Heart left ventricle (tissue), 16 donors: ENCODE results near the gene CTTN. TPM values are rescaled to one million over a fixed set of nuclear protein-coding genes. Genes with fewer than 3 reads are reported as not detected.

ENCODE experiments used
- ATAC-seq, 4 donors: fragments of 200-7000 bp; cut with Tn5 transposase; one replicate each; pipeline ENCODE4 v1.9.1; 2020 to 2022; ENCODE audit warnings: moderate library complexity in 4 of 4, mild to moderate bottlenecking in 3 of 4, moderate number of reproducible peaks in 1 of 4
- DNase-seq, 5 donors: peaks; one replicate each; pipeline ENCODE4 v3.0.0-alpha.2; 2020
- H3K27ac ChIP-seq, 12 donors: fragments of 200-600 bp; sonication (generic) in 4 of 12; one replicate each; pipeline versions ENCODE4 v1.5.0 to v1.8.0; 2016 to 2022; ENCODE audit warnings: mild to moderate bottlenecking in 2 of 12
- H3K27me3 ChIP-seq, 9 donors: fragments of 200-600 bp; sonication (generic) in 2 of 9; one replicate each; pipeline versions ENCODE4 v1.5.1 to v1.8.0; 2016 to 2022; ENCODE audit warnings: mild to moderate bottlenecking in 3 of 9
- H3K36me3 ChIP-seq, 9 donors: fragments of 200-600 bp; sonication (generic) in 2 of 9; one replicate each; pipeline versions ENCODE4 v1.5.0 to v1.8.0; 2018 to 2022; ENCODE audit warnings: mild to moderate bottlenecking in 2 of 9
- H3K4me1 ChIP-seq, 12 donors: fragments of 200-600 bp; sonication (generic) in 4 of 12; one replicate each; pipeline versions ENCODE4 v1.5.0 to v1.8.0; 2016 to 2022; ENCODE audit warnings: mild to moderate bottlenecking in 3 of 12
- H3K4me3 ChIP-seq, 12 donors: fragments of 200-600 bp; sonication (generic) in 4 of 12; one replicate each; pipeline versions ENCODE4 v1.5.0 to v1.8.0; 2017 to 2022; ENCODE audit warnings: mild to moderate bottlenecking in 9 of 12, moderate library complexity in 4 of 12
- H3K9me3 ChIP-seq, 12 donors: fragments of 200-600 bp; sonication (generic) in 4 of 12; one replicate each; pipeline versions ENCODE4 v1.5.0 to v1.8.0; 2016 to 2022; ENCODE audit warnings: mild to moderate bottlenecking in 1 of 12
- CTCF ChIP-seq, 12 donors: fragments of 200-600 bp; sonication (generic) in 4 of 12; IDR thresholded peaks; one replicate each; pipeline versions ENCODE4 v1.5.0 to v1.8.0; 2018 to 2022; ENCODE audit warnings: antibody characterized with exemption in 12 of 12, mild to moderate bottlenecking in 5 of 12
- POLR2A ChIP-seq, 2 donors: fragments of 450-650 bp; IDR thresholded peaks; one replicate each; pipeline ENCODE4 v1.6.1; 2017; ENCODE audit warnings: antibody characterized with exemption in 2 of 2, mild to moderate bottlenecking in 2 of 2, moderate library complexity in 2 of 2
- WGBS, 4 donors: extraction: QIAGEN DNeasy Blood & Tissue Kit in 2 of 4; methylation state at CpG; one replicate each; pipeline versions ENCODE4 v1.1.5 to v1.1.7; 2013 to 2018; 5-methylcytosine and 5-hydroxymethylcytosine counted together
- intact Hi-C, 10 donors: fragments of 100-400 bp; cut with DNase I; formaldehyde crosslinking; loops; one replicate each; pipeline versions ENCODE4 v1.11.1 to v1.14.2; 2022
- polyA plus RNA-seq, 2 donors: library from polyadenylated mRNA; stranded (reverse); fragments of 200-250 nt; gene quantifications; one replicate each; pipeline ENCODE4 v1.2.3, GENCODE V29; 2013
- total RNA-seq, 9 donors: library from RNA; depleted of rRNA in 2 of 9; stranded (reverse); fragments of >200 nt in 2 of 9; fragmentation: NEBNext Ultra II Directional in 3 of 9; extraction: Animal tissue kit (Norgen Biotek cat#: 25700) in 3 of 9; gene quantifications; one replicate each; pipeline versions ENCODE4 v1.1.0 to v1.2.4, GENCODE V29; 2016 to 2023
- donor health status: ischemic (EF 13 %, LVEDD 7.1; RV severe dilation, severe dysfunction).
- donor health status: healthy with polysubstance abuse.
- donor health status: DM: no; HTN: yes; CAD: no.
- donor health status: DM: no; HTN: no; CAD: no.
- donor health status: ischemic (EF 25% LVEDD 6.9; RV normal size, moderate dysfunction).
- donor health status: ischemic (EF 25% LVEDD 5.7; RV mildly dilated, moderate dysfunction).
- donor health status: healthy.
- donor health status: DM: yes; HTN: yes; CAD: no.
- donor health status: ischemic (EF 35%, LVEDD 5.7; RV mildly dilated, moderate dysfunction).
- donor health status: nonischemic (EF 11% LVEDD 7.7; RV severe dilation, severe dysfunction).
- donor health status: DM: yes; HTN: yes; CAD: no.
- donor health status: PGD.
- donor health status: ischemic (EF 29% LVEDD 5.4; RV normal size, mild dysfunction).
- donor health status: nonischemic (EF 23%, LVEDD 6.1; RV moderate dilation, normal function).

Gene CTTN
- total and polyA plus RNA-seq, 11 donors: 77.3 to 186 (median 133) TPM

GRCh38 chr11:70368961-70369360, 29.4 kb upstream of the CTTN start:
- DNase-seq (no peak), ATAC-seq (no peak)
- Histone ChIP-seq H3K4me1 (peaks cover 0 to 10% (median 0%) of the 10 kb centered on the region in 12 donors), H3K9me3 (no peaks in the 10 kb centered on the region), H3K4me3 (no peak overlapping the region), H3K36me3 (peaks cover 0 to 63% (median 59%) of the 10 kb centered on the region in 9 donors), H3K27ac (no peak overlapping the region), H3K27me3 (no peaks in the 10 kb centered on the region)
- no peak for TF ChIP-seq CTCF (IDR thresholded peaks at IDR 0.05)
- TF ChIP-seq POLR2A (IDR thresholded peaks at IDR 0.05): no peak
- 94 to 98% (median 97%) methylated on average over 2 of the region's 2 CpGs for WGBS, 4 donors
- intact Hi-C loops: no loop called here

- 67 to 85% (median 74%) methylated on average over 5 of the region's 5 CpGs for WGBS, 4 donors
- Histone ChIP-seq H3K27ac (no peak overlapping the region), H3K4me3 (no peak overlapping the region), H3K27me3 (no peaks in the 10 kb centered on the region), H3K4me1 (no peaks in the 10 kb centered on the region), H3K36me3 (peaks cover 0 to 64% (median 59%) of the 10 kb centered on the region in 9 donors), H3K9me3 (no peaks in the 10 kb centered on the region)
- ATAC-seq (peak in 2 of 4 donors; percentile 38 to 51), DNase-seq (no peak)
- TF ChIP-seq CTCF (IDR thresholded peaks at IDR 0.05): no peak
- TF ChIP-seq POLR2A (IDR thresholded peaks at IDR 0.05): no peak
- intact Hi-C loops: no loop called here
Measured at GRCh38 chr11:70371241-70371640, 27.1 kb upstream of the CTTN start.

DNA sequence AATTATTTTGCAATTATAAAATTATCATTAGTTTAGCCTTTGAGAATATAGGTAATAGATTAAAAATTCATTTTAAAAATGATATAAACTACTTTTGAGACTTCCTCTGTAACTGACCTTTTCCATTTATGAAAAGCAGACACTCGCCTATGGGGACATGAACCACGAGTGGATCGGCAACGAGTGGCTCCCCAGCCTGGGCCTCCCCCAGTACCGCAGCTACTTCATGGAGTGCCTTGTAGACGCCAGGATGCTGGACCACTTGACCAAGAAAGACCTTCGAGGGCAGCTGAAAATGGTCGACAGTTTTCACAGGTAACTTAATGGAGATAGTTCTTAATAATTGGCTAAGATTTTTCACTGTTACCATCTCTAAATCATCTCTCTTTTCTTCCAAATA, 26.3 kb upstream of the CTTN start:
- 92 to 97% (median 95%) methylated on average over 8 of the region's 8 CpGs for WGBS, 4 donors
- H3K36me3 ChIP-seq: peaks cover 0 to 67% (median 59%) of the 10 kb centered on the region in 9 donors

DNA sequence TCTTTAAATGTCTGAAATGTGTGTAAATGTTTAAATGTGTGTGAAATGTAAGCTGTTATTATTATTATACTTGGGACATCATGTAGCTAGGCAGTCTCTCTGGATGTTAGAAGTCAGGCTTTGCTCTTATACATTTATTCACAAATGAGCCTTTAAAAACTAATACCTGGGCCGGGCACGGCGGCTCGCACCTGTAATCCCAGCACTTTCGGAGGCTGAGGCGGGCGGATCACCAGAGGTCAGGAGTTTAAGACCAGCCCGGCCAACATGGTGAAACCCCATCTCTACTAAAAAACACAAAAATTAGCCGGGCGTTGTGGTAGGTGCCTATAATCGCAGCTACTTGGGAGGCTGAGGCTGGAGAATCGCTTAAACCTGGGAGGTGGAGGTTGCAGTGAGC, 21.7 kb upstream of the CTTN start:
- Histone ChIP-seq H3K36me3 (peaks cover 0 to 97% (median 84%) of the 10 kb centered on the region in 9 donors), H3K27me3 (no peaks in the 10 kb centered on the region), H3K27ac (no peak overlapping the region), H3K4me1 (no peaks in the 10 kb centered on the region), H3K4me3 (no peak overlapping the region), H3K9me3 (no peaks in the 10 kb centered on the region)
- intact Hi-C loops: no loop called here
- TF ChIP-seq CTCF (IDR thresholded peaks at IDR 0.05) (no peak), POLR2A (IDR thresholded peaks at IDR 0.05) (no peak)
- no peak for ATAC-seq
- DNase-seq: no peak
- 88 to 98% (median 95%) methylated on average over 12 of the region's 12 CpGs for WGBS, 4 donors

More for the DNA sequence above, 26.3 kb upstream of the CTTN start:
- no peaks in the 10 kb centered on the region for H3K27me3 ChIP-seq
- intact Hi-C loops: no loop called here
- TF ChIP-seq POLR2A (IDR thresholded peaks at IDR 0.05): no peak
- TF ChIP-seq CTCF (IDR thresholded peaks at IDR 0.05): no peak
- DNase-seq (no peak), ATAC-seq (no peak)
- no peak overlapping the region for H3K27ac ChIP-seq
- H3K4me1 ChIP-seq: no peaks in the 10 kb centered on the region
- no peaks in the 10 kb centered on the region for H3K9me3 ChIP-seq
- H3K4me3 ChIP-seq: no peak overlapping the region
